ENCODE data around the gene RAD51C. TPM values are rescaled to one million over a fixed set of nuclear protein-coding genes. Genes with fewer than 3 reads are reported as not detected.
"Not testable (repeated sequence)": the region's sequence is repeated elsewhere in the genome, so short reads cannot be mapped to it uniquely, and the experiment has no call there.

The RAD51C gene
- total RNA-seq, 1 donor from 2014 or later = 14.7 TPM

DNA sequence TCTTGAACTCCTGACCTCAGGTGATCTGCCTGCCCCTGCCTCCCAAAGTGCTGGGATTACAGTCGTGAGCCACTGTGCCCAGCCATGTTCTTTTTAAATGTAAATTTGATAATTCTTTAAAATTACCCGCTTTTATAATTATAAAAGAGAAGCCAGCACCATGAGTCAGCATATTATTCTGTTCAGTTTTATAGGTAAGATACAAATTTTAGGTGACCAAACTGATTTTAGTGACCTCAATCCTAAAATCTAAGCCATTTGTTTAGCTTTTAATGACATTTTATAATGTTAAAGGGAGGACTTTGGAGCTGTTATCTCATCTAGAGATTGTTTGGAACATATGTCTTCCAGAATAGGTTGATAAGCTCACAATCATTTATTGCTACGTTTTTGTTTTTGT is 42.4 kb downstream of the RAD51C start:
- no peak for DNase-seq (ENCODE audit: low read depth in 2 of 2)

GRCh38 chr17:58741121-58741625 is 48.8 kb downstream of the RAD51C start:
- no peak for DNase-seq (ENCODE audit: low read depth in 2 of 2)

DNA sequence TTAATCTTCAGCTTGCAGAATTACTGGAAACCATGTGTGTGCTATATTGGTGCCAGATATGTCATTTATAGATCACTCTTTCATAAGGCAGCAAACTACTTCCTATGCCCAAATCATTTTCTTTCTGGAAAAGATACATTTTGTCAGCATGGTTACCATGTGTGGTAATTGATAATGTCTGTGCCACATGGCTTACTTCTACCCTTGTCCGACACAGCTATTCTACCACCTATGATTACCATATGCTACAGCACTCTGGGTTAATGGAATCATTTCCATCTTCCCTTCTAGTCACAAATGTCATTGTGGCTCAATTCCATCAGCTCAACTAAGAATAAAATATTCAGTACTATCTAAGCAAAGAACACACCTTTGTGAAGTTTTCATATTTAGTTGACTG is 55.3 kb downstream of the RAD51C start:
- DNase-seq (ENCODE audit: low read depth in 2 of 2) = no peak

DNA sequence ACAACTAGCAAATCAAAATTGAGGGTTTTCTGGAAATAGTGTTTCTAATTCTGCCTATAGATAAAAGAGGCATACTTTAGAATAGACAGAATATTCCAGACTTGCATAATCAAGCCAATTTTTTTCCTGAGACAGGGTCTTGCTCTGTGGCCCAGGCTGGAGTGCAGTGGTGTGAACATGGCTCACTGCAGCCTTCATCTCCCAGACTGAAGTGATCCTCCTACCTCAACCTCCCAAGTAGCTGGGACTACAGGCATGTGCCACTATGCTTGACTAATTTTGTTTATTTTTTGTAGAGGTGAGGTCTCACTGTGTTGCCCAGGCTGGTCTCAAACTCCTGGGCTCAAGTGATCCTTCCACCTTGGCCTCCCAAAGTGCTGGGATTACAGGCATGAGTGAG is 57.2 kb downstream of the RAD51C start:
- not testable (repeated sequence) for DNase-seq (ENCODE audit: low read depth in 2 of 2)

DNA sequence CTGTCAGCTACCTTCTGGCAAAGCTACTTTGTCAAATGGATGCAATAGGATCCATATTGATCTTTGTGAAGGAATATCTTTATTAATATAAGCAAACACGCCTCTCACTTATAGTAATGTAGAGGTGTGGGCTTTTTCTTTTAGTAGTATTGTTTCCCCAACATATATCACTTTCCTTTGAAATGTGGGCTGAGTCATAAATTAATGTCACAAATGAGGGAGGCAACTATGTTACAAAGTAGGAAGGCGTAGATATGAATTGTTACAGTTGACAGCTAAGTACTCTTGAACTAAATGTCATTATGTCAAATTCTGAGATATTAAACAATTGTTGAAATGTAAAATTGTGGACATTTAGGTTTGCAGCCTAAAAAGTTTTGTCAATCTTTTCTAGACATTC is 60.6 kb downstream of the RAD51C start:
- no peak for DNase-seq (ENCODE audit: low read depth in 2 of 2)

- DNase-seq (ENCODE audit: low read depth in 2 of 2) = no peak
These were observed 62.8 kb downstream of the RAD51C start for GRCh38 chr17:58755269-58755576.

GRCh38 chr17:58755577-58756245 is 63.3 kb downstream of the RAD51C start, which contains the start of gene PPM1E:
Gene PPM1E (plus strand): TSS chr17:58755854.
- peak; percentile 53 to 60 for DNase-seq (ENCODE audit: low read depth in 2 of 2)

DNA sequence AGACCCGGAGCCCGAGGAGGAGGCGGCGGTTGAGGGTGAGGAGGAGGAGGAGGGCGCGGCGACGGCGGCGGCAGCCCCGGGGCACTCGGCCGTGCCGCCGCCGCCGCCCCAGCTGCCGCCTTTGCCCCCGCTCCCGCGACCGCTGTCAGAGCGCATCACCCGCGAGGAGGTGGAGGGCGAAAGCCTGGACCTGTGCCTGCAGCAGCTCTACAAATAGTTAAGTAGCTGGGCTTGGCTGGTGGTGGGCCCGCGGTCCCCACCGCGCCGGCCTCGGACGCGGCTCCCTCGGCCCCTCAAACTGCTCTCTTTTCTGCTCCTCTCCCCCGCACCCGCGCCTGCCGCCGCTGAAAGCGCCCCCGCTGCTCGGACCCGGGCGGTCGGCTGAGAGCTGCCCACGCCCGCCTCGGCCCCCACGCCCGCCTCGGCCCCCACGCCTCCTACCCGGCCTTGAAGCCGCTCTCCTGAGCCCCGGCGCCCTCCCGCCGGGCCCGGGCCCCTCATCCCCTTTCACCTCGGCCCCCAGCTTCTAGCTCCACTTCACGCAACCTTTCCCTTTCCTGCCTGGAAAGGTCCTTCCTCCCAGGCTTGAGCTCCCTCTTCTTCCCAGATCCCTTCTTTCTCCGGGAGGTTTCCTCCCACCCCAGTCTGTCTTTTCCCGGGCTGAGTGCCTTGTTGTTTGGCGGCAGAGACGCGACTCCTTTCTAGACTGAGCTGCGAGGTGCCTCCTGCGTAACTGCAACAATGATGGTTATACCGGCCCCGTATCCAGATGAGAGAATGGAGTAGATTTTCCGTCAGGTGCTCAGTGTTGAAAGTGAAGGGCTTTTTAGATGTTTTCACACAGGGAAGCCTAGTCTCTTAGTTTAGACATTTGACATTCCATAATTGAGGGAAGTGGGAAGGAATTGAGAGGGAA is 64.1 kb downstream of the RAD51C start:
- DNase-seq (ENCODE audit: low read depth in 2 of 2) = peak in 1 of 2 donors; percentile 1

DNA sequence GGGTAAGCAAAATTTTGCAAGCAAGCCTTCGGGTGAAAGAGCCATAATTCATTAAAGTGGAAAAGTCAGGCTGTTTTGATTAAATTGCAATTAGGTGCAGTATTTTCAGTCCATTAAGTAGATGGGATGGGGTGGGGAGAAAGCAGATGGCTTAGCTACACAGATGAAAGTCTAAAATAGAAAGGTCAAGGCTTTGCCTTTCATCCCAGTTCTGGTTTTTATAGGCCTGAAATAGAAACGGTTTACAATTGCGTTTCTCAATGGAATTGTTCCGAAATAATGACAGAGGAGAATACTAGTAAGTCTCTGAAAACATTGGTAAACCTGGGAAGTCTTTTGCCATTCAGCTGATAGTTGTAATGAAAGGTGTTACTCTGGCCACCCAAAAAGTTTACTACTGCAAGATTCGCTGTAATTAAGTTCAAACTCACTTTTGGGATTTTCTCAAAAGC is 64.8 kb downstream of the RAD51C start:
- DNase-seq (ENCODE audit: low read depth in 2 of 2) = no peak

DNA sequence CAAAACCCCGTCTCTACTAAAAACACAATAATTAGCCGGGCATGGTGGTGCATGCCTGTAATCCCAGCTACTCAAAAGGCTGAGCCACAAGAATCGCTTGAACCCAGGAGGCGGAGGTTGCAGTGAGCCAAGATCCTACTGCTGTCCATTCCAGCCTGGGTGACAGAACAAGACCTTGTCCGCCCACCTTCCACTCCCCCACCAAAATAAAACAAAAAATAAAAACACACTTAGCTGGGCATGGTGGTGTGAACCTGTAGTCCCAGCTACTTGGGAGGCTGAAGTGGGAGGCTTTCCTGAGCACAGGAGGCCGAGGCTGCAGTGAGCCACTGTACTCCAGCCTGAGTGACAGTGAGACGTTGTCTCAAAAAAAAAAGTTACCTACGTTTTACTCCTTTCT is 66.5 kb downstream of the RAD51C start:
- no peak for DNase-seq (ENCODE audit: low read depth in 2 of 2)

DNA sequence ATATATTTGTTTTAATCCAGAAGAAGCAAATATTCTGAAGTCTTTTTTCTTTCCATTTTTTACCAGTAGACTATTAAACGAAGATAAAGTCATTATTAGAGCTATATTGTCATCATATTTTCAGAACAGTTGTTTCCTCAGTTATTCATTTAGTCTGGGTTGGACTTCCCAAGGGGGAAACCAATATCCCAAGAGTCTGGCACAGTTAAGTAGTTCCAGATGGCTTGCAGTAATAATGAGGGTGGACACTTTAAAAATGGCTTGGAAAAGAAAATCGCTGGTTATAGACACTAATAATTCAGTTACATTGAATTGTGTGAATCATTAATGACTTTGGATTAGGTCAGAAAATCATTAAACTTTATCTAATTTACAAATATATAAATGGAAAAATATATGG is 67.1 kb downstream of the RAD51C start:
- no peak for DNase-seq (ENCODE audit: low read depth in 2 of 2)

GRCh38 chr17:58760248-58760647 is 67.8 kb downstream of the RAD51C start:
- DNase-seq (ENCODE audit: low read depth in 2 of 2) = no peak

GRCh38 chr17:58763263-58763662 is 70.9 kb downstream of the RAD51C start:
- DNase-seq (ENCODE audit: low read depth in 2 of 2) = no peak

DNA sequence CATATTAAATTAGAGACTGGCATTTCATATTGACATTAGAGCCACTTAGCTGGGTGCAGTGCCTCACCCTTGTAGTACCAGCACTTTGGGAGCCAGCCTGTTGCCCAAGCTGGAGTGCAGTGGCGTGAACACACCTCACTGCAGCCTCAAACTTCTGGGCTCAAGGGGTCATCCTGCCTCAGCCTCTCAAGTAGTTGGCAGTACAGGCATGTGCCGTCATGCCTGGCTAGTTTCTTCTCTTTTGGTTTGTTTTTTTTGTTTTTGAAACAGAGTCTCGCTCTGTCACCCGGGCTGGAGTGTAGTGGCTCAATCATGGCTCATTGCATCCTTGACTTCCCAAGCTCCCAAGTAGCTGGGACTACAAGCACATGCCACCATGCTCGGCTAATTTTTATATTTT is 72.0 kb downstream of the RAD51C start:
- DNase-seq (ENCODE audit: low read depth in 2 of 2) = no peak

GRCh38 chr17:58778482-58778881 is 86.1 kb downstream of the RAD51C start:
- DNase-seq (ENCODE audit: low read depth in 2 of 2) = not testable (repeated sequence)

- no peak for DNase-seq (ENCODE audit: low read depth in 2 of 2)
These were observed 87.0 kb downstream of the RAD51C start for GRCh38 chr17:58779446-58779845.

GRCh38 chr17:58783380-58783779 is 91.0 kb downstream of the RAD51C start:
- DNase-seq (ENCODE audit: low read depth in 2 of 2) = peak in 1 of 2 donors; percentile 28

DNA sequence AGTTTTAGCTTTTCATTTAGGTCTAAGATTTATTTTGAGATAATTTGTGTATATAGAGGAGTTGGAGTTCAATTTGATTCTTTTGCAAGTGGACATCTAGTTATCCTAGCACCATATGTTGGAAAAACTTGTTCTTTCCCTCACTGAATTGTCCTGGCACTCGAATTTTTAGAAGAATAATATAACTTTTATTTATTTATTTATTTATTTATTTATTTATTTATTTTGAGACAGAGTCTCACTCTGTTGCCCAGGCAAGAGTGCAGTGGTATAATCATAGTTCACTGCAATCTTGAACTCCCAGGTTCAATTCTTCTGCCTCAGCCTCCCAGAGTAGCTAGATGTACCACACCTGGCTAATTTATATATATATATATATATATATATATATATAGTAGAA is 92.7 kb downstream of the RAD51C start:
- no peak for DNase-seq (ENCODE audit: low read depth in 2 of 2)
